ENCODE results near the gene ZNF81. TPM values are rescaled to one million over a fixed set of nuclear protein-coding genes. Genes with fewer than 3 reads are reported as not detected.

Gene ZNF81
- total and polyA plus RNA-seq, 2 of the 13 experiments (the other 11 are each of a cell fraction or from before 2014, with no cell fraction given): 1.4 to 3.2 TPM

DNA sequence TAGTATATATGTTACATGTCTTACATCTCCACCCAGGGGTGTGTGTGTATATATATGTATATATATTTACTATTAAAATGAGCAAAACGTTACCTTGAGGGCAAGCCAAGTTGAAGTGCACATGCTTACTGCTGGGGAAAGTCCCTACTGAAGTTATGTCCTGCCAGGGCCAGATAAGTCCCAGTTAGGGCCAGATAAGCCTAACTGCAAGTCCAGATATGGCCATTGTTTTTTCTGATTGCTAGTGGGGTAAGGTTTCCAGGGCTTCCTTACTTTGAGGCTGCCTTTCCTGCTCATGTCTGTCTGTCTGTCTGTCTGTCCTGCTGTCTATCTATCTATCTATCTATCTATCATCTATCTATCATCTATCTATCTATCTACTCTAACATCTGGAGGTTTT is 19.3 kb upstream of the ZNF81 start:
- H3K4me3 ChIP-seq (replicated peaks in 1 of 3; ENCODE audit: insufficient read depth in 1 of 3, low read depth in 2 of 3, low read length in 3 of 3): no peak overlapping the region
- no peak overlapping the region for H3K9ac ChIP-seq (ENCODE audit: insufficient read depth, low read depth, low read length)
- no peak for ATAC-seq
- no TSS peak for BruUV-seq (replicated peaks)
- ChIA-PET CTCF (ENCODE audit: low intra/inter-chr PET ratio, low total read pairs) (no interaction called here), POLR2A (no interaction called here)
- no peaks in the 10 kb centered on the region for H3K9me3 ChIP-seq (ENCODE audit: low read length)
- no peaks in the 10 kb centered on the region for H3K4me1 ChIP-seq (ENCODE audit: insufficient read depth, low read length)
- FAIRE-seq: no peak
- in situ Hi-C loops (cut with HindIII; ENCODE audit: extremely low pct_ligation_motif_present, low pct_unique_long_range_greater_than_20kb): no loop called here
- no peak overlapping the region for H3K27ac ChIP-seq (ENCODE audit: extremely low read length, insufficient read depth, low read length)
- no peaks in the 10 kb centered on the region for H4K20me1 ChIP-seq (ENCODE audit: insufficient read depth, low read length)
- TF ChIP-seq XBP1 (CRISPR knock-in tag; IDR thresholded peaks at IDR 0.05) (no peak), ZNF263 (CRISPR knock-in tag; IDR thresholded peaks at IDR 0.05) (no peak), RCOR2 (CRISPR knock-in tag; IDR thresholded peaks at IDR 0.05) (no peak), ZNF24 (IDR thresholded peaks at IDR 0.05) (no peak), ATF7 (IDR thresholded peaks at IDR 0.05) (no peak), ATF7 (CRISPR knock-in tag; IDR thresholded peaks at IDR 0.05) (no peak), ZNF598 (CRISPR knock-in tag; IDR thresholded peaks at IDR 0.05; ENCODE audit: borderline replicate concordance) (no peak), SALL2 (CRISPR knock-in tag; IDR thresholded peaks at IDR 0.05) (no peak), PHF5A (CRISPR knock-in tag; IDR thresholded peaks at IDR 0.05; ENCODE audit: low read depth, unreplicated experiment) (no peak)
- TF ChIP-seq, protein P1, sequence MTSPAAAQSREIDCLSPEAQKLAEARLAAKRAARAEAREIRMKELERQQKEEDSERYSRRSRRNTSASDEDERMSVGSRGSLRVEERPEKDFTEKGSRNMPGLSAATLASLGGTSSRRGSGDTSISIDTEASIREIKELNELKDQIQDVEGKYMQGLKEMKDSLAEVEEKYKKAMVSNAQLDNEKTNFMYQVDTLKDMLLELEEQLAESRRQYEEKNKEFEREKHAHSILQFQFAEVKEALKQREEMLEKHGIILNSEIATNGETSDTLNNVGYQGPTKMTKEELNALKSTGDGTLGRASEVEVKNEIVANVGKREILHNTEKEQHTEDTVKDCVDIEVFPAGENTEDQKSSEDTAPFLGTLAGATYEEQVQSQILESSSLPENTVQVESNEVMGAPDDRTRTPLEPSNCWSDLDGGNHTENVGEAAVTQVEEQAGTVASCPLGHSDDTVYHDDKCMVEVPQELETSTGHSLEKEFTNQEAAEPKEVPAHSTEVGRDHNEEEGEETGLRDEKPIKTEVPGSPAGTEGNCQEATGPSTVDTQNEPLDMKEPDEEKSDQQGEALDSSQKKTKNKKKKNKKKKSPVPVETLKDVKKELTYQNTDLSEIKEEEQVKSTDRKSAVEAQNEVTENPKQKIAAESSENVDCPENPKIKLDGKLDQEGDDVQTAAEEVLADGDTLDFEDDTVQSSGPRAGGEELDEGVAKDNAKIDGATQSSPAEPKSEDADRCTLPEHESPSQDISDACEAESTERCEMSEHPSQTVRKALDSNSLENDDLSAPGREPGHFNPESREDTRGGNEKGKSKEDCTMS (CRISPR knock-in tag; conservative IDR thresholded peaks at IDR 0.05): no peak
- TF ChIP-seq, protein P2, sequence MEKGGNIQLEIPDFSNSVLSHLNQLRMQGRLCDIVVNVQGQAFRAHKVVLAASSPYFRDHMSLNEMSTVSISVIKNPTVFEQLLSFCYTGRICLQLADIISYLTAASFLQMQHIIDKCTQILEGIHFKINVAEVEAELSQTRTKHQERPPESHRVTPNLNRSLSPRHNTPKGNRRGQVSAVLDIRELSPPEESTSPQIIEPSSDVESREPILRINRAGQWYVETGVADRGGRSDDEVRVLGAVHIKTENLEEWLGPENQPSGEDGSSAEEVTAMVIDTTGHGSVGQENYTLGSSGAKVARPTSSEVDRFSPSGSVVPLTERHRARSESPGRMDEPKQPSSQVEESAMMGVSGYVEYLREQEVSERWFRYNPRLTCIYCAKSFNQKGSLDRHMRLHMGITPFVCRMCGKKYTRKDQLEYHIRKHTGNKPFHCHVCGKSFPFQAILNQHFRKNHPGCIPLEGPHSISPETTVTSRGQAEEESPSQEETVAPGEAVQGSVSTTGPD (CRISPR knock-in tag; IDR thresholded peaks at IDR 0.05): no peak
- TF ChIP-seq, protein P3, sequence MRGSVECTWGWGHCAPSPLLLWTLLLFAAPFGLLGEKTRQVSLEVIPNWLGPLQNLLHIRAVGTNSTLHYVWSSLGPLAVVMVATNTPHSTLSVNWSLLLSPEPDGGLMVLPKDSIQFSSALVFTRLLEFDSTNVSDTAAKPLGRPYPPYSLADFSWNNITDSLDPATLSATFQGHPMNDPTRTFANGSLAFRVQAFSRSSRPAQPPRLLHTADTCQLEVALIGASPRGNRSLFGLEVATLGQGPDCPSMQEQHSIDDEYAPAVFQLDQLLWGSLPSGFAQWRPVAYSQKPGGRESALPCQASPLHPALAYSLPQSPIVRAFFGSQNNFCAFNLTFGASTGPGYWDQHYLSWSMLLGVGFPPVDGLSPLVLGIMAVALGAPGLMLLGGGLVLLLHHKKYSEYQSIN (CRISPR knock-in tag; IDR thresholded peaks at IDR 0.05; ENCODE audit: borderline replicate concordance): no peak
- intact Hi-C loops (cut with micrococcal nuclease; ENCODE audit: unreplicated experiment): no loop called here
- no peak overlapping the region for H2AFZ ChIP-seq (ENCODE audit: low read length)
- no peak for DNase-seq (ENCODE audit: low spot score)
- no peak overlapping the region for H3K4me2 ChIP-seq (ENCODE audit: low read depth, low read length)
- H3K36me3 ChIP-seq (replicated peaks in 1 of 2; ENCODE audit: control insufficient read depth in 1 of 2, insufficient read depth in 2 of 2, low read length in 2 of 2): no peaks in the 10 kb centered on the region
- WGBS (ENCODE audit: low lambda C conversion rate): 0% methylated on average over 1 of the region's 1 CpG
- H3K79me2 ChIP-seq (ENCODE audit: insufficient read depth, low read length): no peaks in the 10 kb centered on the region
- no peaks in the 10 kb centered on the region for H3K27me3 ChIP-seq (ENCODE audit: control insufficient read depth in 1 of 2, insufficient read depth in 2 of 2, low read length in 2 of 2)
